ENCODE results near the gene PLCD3.

- TF ChIP-seq CTCF (IDR thresholded peaks at IDR 0.05) = no peak
- no peak for TF ChIP-seq POLR2A (IDR thresholded peaks at IDR 0.05)
Observed at GRCh38 chr17:45145035-45145389, 12.7 kb upstream of the PLCD3 start.

Measured in right lobe of liver (tissue), 4 donors.